ENCODE results near the gene CDH3.

The CDH3 gene

GRCh38 chr16:68732042-68732680 is 87.1 kb downstream of the CDH3 start:
- DNase-seq (ENCODE audit: low read depth in 2 of 2), result peak in 1 of 2 donors; percentile 16
- no peak for TF ChIP-seq CTCF (IDR thresholded peaks at IDR 0.05; ENCODE audit: low read depth, low read length)
- no peak overlapping the region for H3K4me3 ChIP-seq (replicated peaks in 1 of 2; ENCODE audit: low read depth in 2 of 2, low read length in 2 of 2)

GRCh38 chr16:68732741-68733399 is 87.8 kb downstream of the CDH3 start:
- TF ChIP-seq CTCF (IDR thresholded peaks at IDR 0.05; ENCODE audit: low read depth, low read length), result no peak
- H3K4me3 ChIP-seq (replicated peaks in 1 of 2; ENCODE audit: low read depth in 2 of 2, low read length in 2 of 2), result no peak overlapping the region
- no peak for DNase-seq (ENCODE audit: low read depth in 2 of 2)

- no peak for TF ChIP-seq CTCF (IDR thresholded peaks at IDR 0.05; ENCODE audit: low read depth, low read length)
- no peak overlapping the region for H3K4me3 ChIP-seq (replicated peaks in 1 of 2; ENCODE audit: low read depth in 2 of 2, low read length in 2 of 2)
- no peak for DNase-seq (ENCODE audit: low read depth in 2 of 2)
Measured at GRCh38 chr16:68733570-68733969, 88.5 kb downstream of the CDH3 start.

GRCh38 chr16:68734782-68735181 is 89.7 kb downstream of the CDH3 start:
- DNase-seq (ENCODE audit: low read depth in 2 of 2), result no peak
- no peak overlapping the region for H3K4me3 ChIP-seq (replicated peaks in 1 of 2; ENCODE audit: low read depth in 2 of 2, low read length in 2 of 2)
- TF ChIP-seq CTCF (IDR thresholded peaks at IDR 0.05; ENCODE audit: low read depth, low read length), result no peak

GRCh38 chr16:68736561-68736960 is 91.5 kb downstream of the CDH3 start:
- no peak for TF ChIP-seq CTCF (IDR thresholded peaks at IDR 0.05; ENCODE audit: low read depth, low read length)
- no peak for DNase-seq (ENCODE audit: low read depth in 2 of 2)
- no peak overlapping the region for H3K4me3 ChIP-seq (replicated peaks in 1 of 2; ENCODE audit: low read depth in 2 of 2, low read length in 2 of 2)

- DNase-seq (ENCODE audit: low read depth in 2 of 2), result no peak
- no peak within 1 kb of the TSS for H3K4me3 ChIP-seq (replicated peaks in 1 of 2; ENCODE audit: low read depth in 2 of 2, low read length in 2 of 2)
- no peak for TF ChIP-seq CTCF (IDR thresholded peaks at IDR 0.05; ENCODE audit: low read depth, low read length)
Measured at GRCh38 chr16:68737046-68737729, 92.1 kb downstream of the CDH3 start, which contains the start of gene CDH1. CDH1 (plus strand) TSS chr16:68737292; CDS start chr16:68737416, 124 bp downstream.
